ENCODE measurements around the gene TRIM28. TPM values are rescaled to one million over a fixed set of nuclear protein-coding genes. Genes with fewer than 3 reads are reported as not detected.

TRIM28 gene
- total RNA-seq, 1 donor from 2014 or later = 1,000 TPM

- Mint-ChIP-seq H3K27me3 (ENCODE audit: low read depth) (peaks cover 6% of the 10 kb centered on the region), H3K4me3 (no peak overlapping the region), H3K27ac (ENCODE audit: unreplicated experiment) (no peak overlapping the region), H3K9me3 (no peaks in the 10 kb centered on the region), H3K36me3 (ENCODE audit: low read depth) (no peaks in the 10 kb centered on the region), H3K4me1 (peaks cover 35% of the 10 kb centered on the region)
- DNase-seq (ENCODE audit: low read depth, low spot score) = no peak
- no peak for TF ChIP-seq CTCF (conservative IDR thresholded peaks at IDR 0.05)
Observed at GRCh38 chr19:58570770-58571574, 27.1 kb downstream of the TRIM28 start.

DNA sequence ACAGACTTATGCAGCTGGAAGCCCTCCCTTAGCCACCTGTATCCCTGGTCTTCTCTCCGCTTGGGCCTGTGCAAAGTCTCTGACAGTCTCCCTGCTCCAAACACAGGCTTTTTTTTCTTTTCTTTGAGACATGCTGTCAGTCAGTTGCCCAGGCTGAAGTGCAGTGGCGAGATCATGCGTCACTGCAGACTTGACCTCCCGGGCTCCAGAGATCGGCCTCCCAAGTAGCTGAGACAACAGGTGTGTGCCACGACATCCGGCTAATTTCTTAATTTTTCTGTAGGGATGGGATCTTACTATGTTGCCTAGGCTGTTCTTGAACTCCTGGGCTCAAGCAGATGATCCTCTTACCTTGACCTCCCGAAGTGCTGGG lies 27.7 kb downstream of the TRIM28 start:
- Mint-ChIP-seq H3K4me3 (peak overlapping the region; percentile 99), H3K27me3 (ENCODE audit: low read depth) (peaks cover 6% of the 10 kb centered on the region), H3K27ac (ENCODE audit: unreplicated experiment) (no peak overlapping the region), H3K36me3 (ENCODE audit: low read depth) (no peaks in the 10 kb centered on the region), H3K9me3 (no peaks in the 10 kb centered on the region), H3K4me1 (peaks cover 37% of the 10 kb centered on the region)
- no peak for TF ChIP-seq CTCF (conservative IDR thresholded peaks at IDR 0.05)
- DNase-seq (ENCODE audit: low read depth, low spot score) = no peak

DNA sequence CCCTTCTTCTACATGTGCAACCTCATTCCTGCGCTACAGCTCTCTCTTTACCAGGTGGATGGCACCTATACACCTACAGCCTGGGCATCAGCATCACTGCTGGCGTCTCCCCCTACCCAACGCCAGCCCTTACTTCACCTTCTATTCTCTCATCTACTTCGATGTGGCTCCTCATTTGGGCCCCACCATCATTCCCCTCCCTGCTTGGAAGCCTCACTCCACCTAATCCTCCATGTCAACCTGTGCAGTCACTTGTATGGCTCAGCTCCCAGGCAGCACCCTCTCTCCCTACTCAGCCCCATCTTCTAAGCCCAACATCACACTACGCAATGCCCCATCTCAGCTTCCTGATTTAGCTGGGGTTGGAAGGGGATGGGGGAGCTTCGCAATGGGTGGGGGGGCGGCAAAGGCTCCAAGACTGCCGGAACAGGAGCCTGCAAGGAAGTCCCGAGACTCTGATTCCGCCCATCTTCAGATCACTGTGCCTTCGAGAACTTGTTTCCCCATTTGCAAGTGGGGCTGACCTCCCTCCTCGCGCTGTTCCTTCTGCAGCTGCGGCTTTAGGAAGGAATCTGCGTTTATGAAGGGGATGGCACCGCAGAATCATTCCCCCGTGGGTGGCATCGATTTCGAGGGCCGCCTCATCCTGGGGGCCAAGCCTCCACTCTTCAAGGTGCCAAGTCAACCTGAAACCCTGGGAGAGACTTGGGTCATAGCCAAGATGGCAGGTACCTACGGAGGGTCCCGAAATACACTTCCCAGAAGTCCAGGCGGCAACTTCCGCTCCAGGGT lies 28.4 kb downstream of the TRIM28 start:
- no peaks in the 10 kb centered on the region for H3K9me3 Mint-ChIP-seq
- TF ChIP-seq CTCF (conservative IDR thresholded peaks at IDR 0.05) = no peak
- peaks cover 37% of the 10 kb centered on the region for H3K4me1 Mint-ChIP-seq
- peak overlapping the region; percentile 100 for H3K27ac Mint-ChIP-seq (ENCODE audit: unreplicated experiment)
- peaks cover 6% of the 10 kb centered on the region for H3K27me3 Mint-ChIP-seq (ENCODE audit: low read depth)
- H3K36me3 Mint-ChIP-seq (ENCODE audit: low read depth) = no peaks in the 10 kb centered on the region
- no peak for DNase-seq (ENCODE audit: low read depth, low spot score)
- H3K4me3 Mint-ChIP-seq = peak overlapping the region; percentile 99

GRCh38 chr19:58572818-58573657 lies 29.2 kb downstream of the TRIM28 start, which contains the start of gene MZF1:
TSS of gene MZF1 (minus strand) at chr19:58573335. CDS start at chr19:58571389, 1,946 bp downstream.
- H3K27ac Mint-ChIP-seq (ENCODE audit: unreplicated experiment) = peak within 1 kb of the TSS; percentile 100
- peak within 1 kb of the TSS; percentile 99 for H3K4me3 Mint-ChIP-seq
- H3K27me3 Mint-ChIP-seq (ENCODE audit: low read depth) = peaks cover 6% of the 10 kb centered on the region
- peak; percentile 46 for TF ChIP-seq CTCF (conservative IDR thresholded peaks at IDR 0.05)
- peak; percentile 98 for DNase-seq (ENCODE audit: low read depth, low spot score)
- H3K9me3 Mint-ChIP-seq = no peaks in the 10 kb centered on the region
- H3K36me3 Mint-ChIP-seq (ENCODE audit: low read depth) = no peaks in the 10 kb centered on the region
- peaks cover 37% of the 10 kb centered on the region for H3K4me1 Mint-ChIP-seq

- H3K4me3 Mint-ChIP-seq = peak overlapping the region; percentile 99
Observed at GRCh38 chr19:58573658-58574164, 29.8 kb downstream of the TRIM28 start.

More at GRCh38 chr19:58573658-58574164, 29.8 kb downstream of the TRIM28 start:
- DNase-seq (ENCODE audit: low read depth, low spot score) = no peak
- Mint-ChIP-seq H3K27me3 (ENCODE audit: low read depth) (peaks cover 6% of the 10 kb centered on the region), H3K9me3 (no peaks in the 10 kb centered on the region), H3K4me1 (peaks cover 41% of the 10 kb centered on the region), H3K27ac (ENCODE audit: unreplicated experiment) (peak overlapping the region; percentile 100), H3K36me3 (ENCODE audit: low read depth) (no peaks in the 10 kb centered on the region)
- no peak for TF ChIP-seq CTCF (conservative IDR thresholded peaks at IDR 0.05)

Measured in neural crest cell (in vitro differentiated cells).